HepG2 (cell line): ENCODE measurements around the gene NPB. TPM values are rescaled to one million over a fixed set of nuclear protein-coding genes. Genes with fewer than 3 reads are reported as not detected.
A peak's percentile ranks its signal among the peaks of the same experiment; 100 is the strongest.

Source experiments
- GABPA ChIP-seq, 2 experiments: IDR thresholded peaks; 2 replicates each; pipeline ENCODE4 v1.6.1; 2011 to 2016; ENCODE audit warnings: low read depth in 2 of 2, low read length in 1 of 2, missing biosample characterization in 1 of 2, missing genetic modification characterization in 1 of 2
- HDAC2 ChIP-seq: sonication (generic); formaldehyde crosslinking; IDR thresholded peaks from 2 replicates; pipeline ENCODE4 v1.4.0; 2020; ENCODE audit warnings: missing genetic modification reagents
- HNF1B ChIP-seq: sonication (generic); formaldehyde crosslinking; IDR thresholded peaks from 2 replicates; pipeline ENCODE4 v1.5.1; 2020; ENCODE audit warnings: mild to moderate bottlenecking, moderate library complexity, missing genetic modification reagents
- KDM3A ChIP-seq: IDR thresholded peaks from 2 replicates; pipeline ENCODE4 v1.6.1; 2018; ENCODE audit warnings: low read depth, missing compliant biosample characterization
- MATR3 ChIP-seq: sonication (generic); formaldehyde crosslinking; IDR thresholded peaks from 2 replicates; pipeline ENCODE4 v1.4.0; 2020; ENCODE audit warnings: missing genetic modification reagents
- MYNN ChIP-seq: sonication (generic); formaldehyde crosslinking; IDR thresholded peaks from 2 replicates; pipeline ENCODE4 v1.4.0; 2020; ENCODE audit warnings: mild to moderate bottlenecking, low read depth, missing genetic modification reagents
- PBX2 ChIP-seq: IDR thresholded peaks from 2 replicates; pipeline ENCODE4 v1.6.1; 2016; ENCODE audit warnings: control low read depth
- POGZ ChIP-seq: sonication (generic); formaldehyde crosslinking; IDR thresholded peaks from 2 replicates; pipeline ENCODE4 v1.4.0; 2020; ENCODE audit warnings: mild to moderate bottlenecking, missing genetic modification reagents
- TOPORS ChIP-seq: sonication (generic); formaldehyde crosslinking; IDR thresholded peaks from 2 replicates; pipeline ENCODE4 v1.8.0; 2023; ENCODE audit warnings: mild to moderate bottlenecking, missing genetic modification reagents
- ZBTB1 ChIP-seq: sonication (generic); formaldehyde crosslinking; IDR thresholded peaks from 2 replicates; pipeline ENCODE4 v1.4.0; 2020; ENCODE audit warnings: missing genetic modification reagents, borderline replicate concordance
- ZKSCAN8 ChIP-seq: IDR thresholded peaks from 2 replicates; pipeline ENCODE4 v1.6.1; 2016; ENCODE audit warnings: borderline replicate concordance, missing genetic modification reagents, missing compliant biosample characterization
- ZNF549 ChIP-seq: sonication (generic); formaldehyde crosslinking; IDR thresholded peaks from 2 replicates; pipeline ENCODE4 v1.5.0; 2020; ENCODE audit warnings: missing genetic modification reagents
- ZNF552 ChIP-seq: sonication (generic); formaldehyde crosslinking; IDR thresholded peaks from 2 replicates; pipeline ENCODE4 v1.9.0; 2022; ENCODE audit warnings: missing genetic modification reagents, mild to moderate bottlenecking, borderline replicate concordance
- ZNF75D ChIP-seq: sonication (generic); formaldehyde crosslinking; IDR thresholded peaks from 2 replicates; pipeline ENCODE4 v1.8.1; 2023; ENCODE audit warnings: missing genetic modification reagents, mild to moderate bottlenecking, borderline replicate concordance
- polyA plus RNA-seq, 8 experiments: library from polyadenylated mRNA; depleted of rRNA in 3 of 8; stranded (reverse) in 7 of 8; unstranded in 1 of 8; fragments of >200 nt; fragmentation: Illumina TruSeq in 4 of 8; extraction: Trizol in 4 of 8; gene quantifications; 2 replicates each; pipeline versions ENCODE4 v1.2.1 to v1.2.3, GENCODE V29; 2011 to 2016; ENCODE audit warnings: low read depth in 4 of 8, missing spikeins in 1 of 8, mixed read lengths in 1 of 8; ENCODE audit not compliant: insufficient read depth in 1 of 8
- total RNA-seq, 5 experiments: library from RNA; depleted of rRNA; stranded (reverse); fragments of >200 nt; fragmentation: Illumina TruSeq; extraction: Trizol; gene quantifications; 2 replicates each; pipeline ENCODE4 v1.2.3, GENCODE V29; 2016; ENCODE audit warnings: low read depth in 1 of 5
- TF ChIP-seq, protein P1 (sequence below): sonication (generic); formaldehyde crosslinking; IDR thresholded peaks from 2 replicates; pipeline ENCODE4 v1.4.0; 2020; ENCODE audit warnings: mild to moderate bottlenecking, missing genetic modification reagents
- TF ChIP-seq, protein P2 (sequence below): sonication (generic); formaldehyde crosslinking; IDR thresholded peaks from 2 replicates; pipeline ENCODE4 v1.8.1; 2023; ENCODE audit warnings: mild to moderate bottlenecking, inconsistent platforms, moderate library complexity, missing genetic modification reagents, borderline replicate concordance
- TF ChIP-seq, protein P3 (sequence below): sonication (generic); formaldehyde crosslinking; IDR thresholded peaks from 2 replicates; pipeline ENCODE4 v1.8.0; 2022; ENCODE audit warnings: mild to moderate bottlenecking, missing genetic modification reagents, moderate library complexity
- TF ChIP-seq, protein P4 (sequence below): sonication (generic); formaldehyde crosslinking; IDR thresholded peaks from 2 replicates; pipeline ENCODE4 v1.5.0; 2020; ENCODE audit warnings: mild to moderate bottlenecking, missing genetic modification reagents

NPB gene
- total and polyA plus RNA-seq, 2 of the 13 experiments (the other 11 are each of a cell fraction or from before 2014, with no cell fraction given): 0.11 to 0.93 TPM

GRCh38 chr17:81909966-81910839 lies 8.2 kb downstream of the NPB start (continued):
- TF ChIP-seq POGZ (CRISPR knock-in tag) (no peak; the same call in none of the 2 replicates), GABPA (IDR thresholded peaks at IDR 0.05; ENCODE audit: low read depth, low read length) (no peak), GABPA (CRISPR knock-in tag; IDR thresholded peaks at IDR 0.05; ENCODE audit: low read depth) (peak; percentile 62; the same call in 1 of the 2 replicates), PBX2 (CRISPR knock-in tag) (no peak), ZKSCAN8 (CRISPR knock-in tag) (peak; percentile 47; the same call in 1 of the 2 replicates), ZNF75D (CRISPR knock-in tag) (no peak), ZNF549 (no peak), HNF1B (CRISPR knock-in tag) (peak; percentile 70; the same call in 1 of the 2 replicates), ZBTB1 (CRISPR knock-in tag) (no peak), KDM3A (CRISPR knock-in tag) (peak; percentile 84; the same call in 1 of the 2 replicates), TOPORS (no peak), ZNF552 (0 out of 2 replicates have a peak, but pooled peaks have one; percentile 19), HDAC2 (CRISPR knock-in tag) (peak; percentile 88), MYNN (CRISPR knock-in tag) (0 out of 2 replicates have a peak, but pooled peaks have one; percentile 22), MATR3 (no peak)
- TF ChIP-seq, protein P1, sequence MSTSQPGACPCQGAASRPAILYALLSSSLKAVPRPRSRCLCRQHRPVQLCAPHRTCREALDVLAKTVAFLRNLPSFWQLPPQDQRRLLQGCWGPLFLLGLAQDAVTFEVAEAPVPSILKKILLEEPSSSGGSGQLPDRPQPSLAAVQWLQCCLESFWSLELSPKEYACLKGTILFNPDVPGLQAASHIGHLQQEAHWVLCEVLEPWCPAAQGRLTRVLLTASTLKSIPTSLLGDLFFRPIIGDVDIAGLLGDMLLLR (CRISPR knock-in tag): 0 out of 2 replicates have a peak, but pooled peaks have one; percentile 61
- TF ChIP-seq, protein P2, sequence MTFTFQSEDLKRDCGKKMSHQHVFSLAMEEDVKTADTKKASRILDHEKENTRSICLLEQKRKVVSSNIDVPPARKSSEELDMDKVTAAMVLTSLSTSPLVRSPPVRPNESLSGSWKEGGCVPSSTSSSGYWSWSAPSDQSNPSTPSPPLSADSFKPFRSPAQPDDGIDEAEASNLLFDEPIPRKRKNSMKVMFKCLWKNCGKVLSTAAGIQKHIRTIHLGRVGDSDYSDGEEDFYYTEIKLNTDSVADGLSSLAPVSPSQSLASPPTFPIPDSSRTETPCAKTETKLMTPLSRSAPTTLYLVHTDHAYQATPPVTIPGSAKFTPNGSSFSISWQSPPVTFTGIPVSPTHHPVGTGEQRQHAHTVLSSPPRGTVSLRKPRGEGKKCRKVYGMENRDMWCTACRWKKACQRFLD (CRISPR knock-in tag): no peak
- TF ChIP-seq, protein P3, sequence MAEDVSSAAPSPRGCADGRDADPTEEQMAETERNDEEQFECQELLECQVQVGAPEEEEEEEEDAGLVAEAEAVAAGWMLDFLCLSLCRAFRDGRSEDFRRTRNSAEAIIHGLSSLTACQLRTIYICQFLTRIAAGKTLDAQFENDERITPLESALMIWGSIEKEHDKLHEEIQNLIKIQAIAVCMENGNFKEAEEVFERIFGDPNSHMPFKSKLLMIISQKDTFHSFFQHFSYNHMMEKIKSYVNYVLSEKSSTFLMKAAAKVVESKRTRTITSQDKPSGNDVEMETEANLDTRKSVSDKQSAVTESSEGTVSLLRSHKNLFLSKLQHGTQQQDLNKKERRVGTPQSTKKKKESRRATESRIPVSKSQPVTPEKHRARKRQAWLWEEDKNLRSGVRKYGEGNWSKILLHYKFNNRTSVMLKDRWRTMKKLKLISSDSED (CRISPR knock-in tag): no peak
- TF ChIP-seq, protein P4, sequence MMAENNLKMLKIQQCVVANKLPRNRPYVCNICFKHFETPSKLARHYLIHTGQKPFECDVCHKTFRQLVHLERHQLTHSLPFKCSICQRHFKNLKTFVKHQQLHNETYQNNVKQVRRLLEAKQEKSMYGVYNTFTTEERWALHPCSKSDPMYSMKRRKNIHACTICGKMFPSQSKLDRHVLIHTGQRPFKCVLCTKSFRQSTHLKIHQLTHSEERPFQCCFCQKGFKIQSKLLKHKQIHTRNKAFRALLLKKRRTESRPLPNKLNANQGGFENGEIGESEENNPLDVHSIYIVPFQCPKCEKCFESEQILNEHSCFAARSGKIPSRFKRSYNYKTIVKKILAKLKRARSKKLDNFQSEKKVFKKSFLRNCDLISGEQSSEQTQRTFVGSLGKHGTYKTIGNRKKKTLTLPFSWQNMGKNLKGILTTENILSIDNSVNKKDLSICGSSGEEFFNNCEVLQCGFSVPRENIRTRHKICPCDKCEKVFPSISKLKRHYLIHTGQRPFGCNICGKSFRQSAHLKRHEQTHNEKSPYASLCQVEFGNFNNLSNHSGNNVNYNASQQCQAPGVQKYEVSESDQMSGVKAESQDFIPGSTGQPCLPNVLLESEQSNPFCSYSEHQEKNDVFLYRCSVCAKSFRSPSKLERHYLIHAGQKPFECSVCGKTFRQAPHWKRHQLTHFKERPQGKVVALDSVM (CRISPR knock-in tag): no peak
